Measurements from ENCODE around the gene LRRC37A. TPM values are rescaled to one million over a fixed set of nuclear protein-coding genes. Genes with fewer than 3 reads are reported as not detected.
A peak's percentile ranks its signal among the peaks of the same experiment; 100 is the strongest.
"Not testable (repeated sequence)": the region's sequence is repeated elsewhere in the genome, so short reads cannot be mapped to it uniquely, and the experiment has no call there.

LRRC37A gene
- total and polyA plus RNA-seq, 2 experiments from 2014 or later = 2.6 to 4.2 TPM

DNA sequence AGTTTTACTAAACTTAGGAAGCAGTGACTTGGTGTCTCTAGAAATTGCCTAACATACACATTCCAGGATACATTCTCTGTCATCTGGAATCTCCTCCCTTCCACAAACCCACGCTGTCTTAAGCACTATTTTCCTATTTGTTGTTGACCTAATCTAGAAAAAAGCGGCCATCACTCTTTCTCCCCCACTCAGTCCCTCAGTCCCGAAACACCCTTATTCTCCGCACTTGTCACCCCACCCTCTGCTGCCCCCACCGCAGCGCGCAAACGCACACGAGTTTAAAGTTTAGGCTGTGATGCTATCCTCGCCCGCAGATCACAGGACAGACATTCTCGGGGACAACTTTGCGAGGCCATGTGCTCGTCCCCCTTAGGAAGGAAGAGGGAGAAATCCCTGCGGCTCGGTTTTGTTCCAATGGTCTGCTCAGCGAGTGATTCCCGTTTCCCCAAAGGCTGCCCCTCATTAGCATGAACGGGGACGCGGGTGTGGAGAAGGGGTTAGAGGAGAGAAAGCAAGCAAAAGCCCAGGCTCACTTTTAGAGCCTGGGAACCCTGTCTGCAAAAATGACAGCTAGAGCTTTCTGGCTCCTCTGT is 28.8 kb upstream of the LRRC37A start:
- Histone ChIP-seq H3K4me3 (peak overlapping the region; percentile 95), H3K4me1 (ENCODE audit: insufficient read depth) (peaks cover 21% of the 10 kb centered on the region), H4K20me1 (replicated peaks; ENCODE audit: insufficient read depth) (peaks cover 22% of the 10 kb centered on the region), H3F3A (replicated peaks; ENCODE audit: low read depth) (peaks cover 29% of the 10 kb centered on the region), H3K27me3 (ENCODE audit: insufficient read depth) (peaks cover 91% of the 10 kb centered on the region), H3K4me2 (peak overlapping the region; percentile 100), H2AFZ (peak overlapping the region; percentile 99)
- Mint-ChIP-seq H3K4me3 (peak overlapping the region; percentile 69), H3K27me3 (ENCODE audit: insufficient read depth, low read depth, poor library complexity) (peaks cover 60% of the 10 kb centered on the region), H3K4me1 (peaks cover 12% of the 10 kb centered on the region)
- peak; percentile 65 for DNase-seq (ENCODE audit: low spot score)
- H3K9me3 Mint-ChIP-seq; H3K9me2 ChIP-seq (ENCODE audit: insufficient read depth); H3K36me3 Mint-ChIP-seq (ENCODE audit: low read depth); H3K27ac Mint-ChIP-seq; H3K79me2 ChIP-seq (replicated peaks; ENCODE audit: insufficient read depth); H3K36me3 ChIP-seq (ENCODE audit: insufficient read depth); H3K27ac ChIP-seq (ENCODE audit: low read depth): not testable (repeated sequence)
- ATAC-seq = peak; percentile 27
- peak; percentile 89 for TF ChIP-seq EZH2 (IDR thresholded peaks at IDR 0.05; ENCODE audit: low read depth, unreplicated experiment)

DNA sequence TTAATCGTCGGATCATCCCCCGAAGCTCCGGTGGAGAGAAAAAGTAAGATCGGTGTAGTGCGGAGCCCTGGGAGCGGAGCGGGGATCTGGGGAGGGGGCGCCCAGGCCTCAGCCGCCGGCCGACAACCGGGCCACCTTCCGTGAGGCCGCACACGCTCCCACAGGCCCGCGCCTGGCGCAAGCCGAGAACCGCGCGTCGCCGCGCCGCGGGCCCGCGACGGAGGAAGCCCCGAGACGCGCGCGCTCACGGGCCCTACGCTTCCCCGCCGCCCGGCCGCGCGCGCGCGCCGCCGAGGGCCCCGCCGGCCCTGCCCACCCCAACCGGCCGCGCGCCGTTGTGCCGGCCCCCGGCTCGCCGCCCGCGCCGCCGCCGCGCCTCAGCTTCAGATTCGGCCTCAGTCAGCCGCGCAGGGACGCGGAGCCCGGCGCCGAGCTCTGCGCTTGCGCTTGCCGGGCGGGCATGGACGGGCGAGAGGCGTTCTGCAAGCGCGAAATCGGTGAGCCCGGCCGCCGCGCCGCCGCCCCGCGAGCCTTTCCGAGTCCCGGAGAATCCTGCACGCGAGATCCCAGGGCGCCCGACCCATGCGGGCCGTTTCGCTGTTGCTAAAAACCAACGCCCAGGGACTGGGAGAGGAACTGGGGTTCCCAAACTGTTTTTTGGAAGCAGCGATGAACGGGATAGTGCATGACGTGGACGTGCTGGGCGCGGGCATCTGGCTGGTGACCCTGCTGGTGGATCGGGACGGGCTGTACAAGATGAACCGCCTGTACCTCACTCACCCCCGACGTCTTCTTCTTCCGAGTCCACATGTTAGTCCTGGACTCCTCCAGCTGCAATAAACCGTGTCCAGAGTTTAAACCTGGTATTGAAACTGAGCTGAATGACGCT is 28.0 kb upstream of the LRRC37A start:
- no peaks in the 10 kb centered on the region for H3K79me2 ChIP-seq (replicated peaks; ENCODE audit: insufficient read depth)
- peak overlapping the region; percentile 95 for H3K4me3 ChIP-seq
- no peaks in the 10 kb centered on the region for H3K36me3 Mint-ChIP-seq (ENCODE audit: low read depth)
- TF ChIP-seq STAT1 (IDR thresholded peaks at IDR 0.05; ENCODE audit: unreplicated experiment) = no peak
- peak; percentile 94 for TF ChIP-seq EZH2 (IDR thresholded peaks at IDR 0.05; ENCODE audit: low read depth, unreplicated experiment)
- TF ChIP-seq, protein P1, sequence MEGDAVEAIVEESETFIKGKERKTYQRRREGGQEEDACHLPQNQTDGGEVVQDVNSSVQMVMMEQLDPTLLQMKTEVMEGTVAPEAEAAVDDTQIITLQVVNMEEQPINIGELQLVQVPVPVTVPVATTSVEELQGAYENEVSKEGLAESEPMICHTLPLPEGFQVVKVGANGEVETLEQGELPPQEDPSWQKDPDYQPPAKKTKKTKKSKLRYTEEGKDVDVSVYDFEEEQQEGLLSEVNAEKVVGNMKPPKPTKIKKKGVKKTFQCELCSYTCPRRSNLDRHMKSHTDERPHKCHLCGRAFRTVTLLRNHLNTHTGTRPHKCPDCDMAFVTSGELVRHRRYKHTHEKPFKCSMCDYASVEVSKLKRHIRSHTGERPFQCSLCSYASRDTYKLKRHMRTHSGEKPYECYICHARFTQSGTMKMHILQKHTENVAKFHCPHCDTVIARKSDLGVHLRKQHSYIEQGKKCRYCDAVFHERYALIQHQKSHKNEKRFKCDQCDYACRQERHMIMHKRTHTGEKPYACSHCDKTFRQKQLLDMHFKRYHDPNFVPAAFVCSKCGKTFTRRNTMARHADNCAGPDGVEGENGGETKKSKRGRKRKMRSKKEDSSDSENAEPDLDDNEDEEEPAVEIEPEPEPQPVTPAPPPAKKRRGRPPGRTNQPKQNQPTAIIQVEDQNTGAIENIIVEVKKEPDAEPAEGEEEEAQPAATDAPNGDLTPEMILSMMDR (conservative IDR thresholded peaks at IDR 0.05; ENCODE audit: low read depth in 2 of 2) = no peak
- peak; percentile 44; the same call in 1 of the 2 replicates for TF ChIP-seq POLR2AphosphoS5 (IDR thresholded peaks at IDR 0.05; ENCODE audit: low read depth)
- peak; percentile 5; the same call in 1 of the 2 replicates for TF ChIP-seq CREB1 (CRISPR knock-in tag; IDR thresholded peaks at IDR 0.05; ENCODE audit: low read depth)
- peaks cover 28% of the 10 kb centered on the region for H3F3A ChIP-seq (replicated peaks; ENCODE audit: low read depth)
- H4K20me1 ChIP-seq (replicated peaks; ENCODE audit: insufficient read depth) = peaks cover 23% of the 10 kb centered on the region
- DNase-seq (ENCODE audit: low spot score) (peak; percentile 95), ATAC-seq (peak; percentile 83)
- H3K27ac Mint-ChIP-seq = no peak overlapping the region
- peaks cover 84% of the 10 kb centered on the region for H3K27me3 ChIP-seq (ENCODE audit: insufficient read depth)
- peak overlapping the region; percentile 100 for H3K4me2 ChIP-seq
- H2AFZ ChIP-seq = peak overlapping the region; percentile 100
- H3K27me3 Mint-ChIP-seq (ENCODE audit: insufficient read depth, low read depth, poor library complexity) = peaks cover 58% of the 10 kb centered on the region
- H3K36me3 ChIP-seq (ENCODE audit: insufficient read depth) = no peaks in the 10 kb centered on the region
- peak overlapping the region; percentile 75 for H3K4me3 Mint-ChIP-seq
- H3K9me2 ChIP-seq (ENCODE audit: insufficient read depth) = no peaks in the 10 kb centered on the region
- H3K4me1 Mint-ChIP-seq = peaks cover 12% of the 10 kb centered on the region
- H3K4me1 ChIP-seq (ENCODE audit: insufficient read depth) = peaks cover 21% of the 10 kb centered on the region
- H3K27ac ChIP-seq (ENCODE audit: low read depth) = no peak overlapping the region
- H3K9me3 Mint-ChIP-seq = no peaks in the 10 kb centered on the region

DNA sequence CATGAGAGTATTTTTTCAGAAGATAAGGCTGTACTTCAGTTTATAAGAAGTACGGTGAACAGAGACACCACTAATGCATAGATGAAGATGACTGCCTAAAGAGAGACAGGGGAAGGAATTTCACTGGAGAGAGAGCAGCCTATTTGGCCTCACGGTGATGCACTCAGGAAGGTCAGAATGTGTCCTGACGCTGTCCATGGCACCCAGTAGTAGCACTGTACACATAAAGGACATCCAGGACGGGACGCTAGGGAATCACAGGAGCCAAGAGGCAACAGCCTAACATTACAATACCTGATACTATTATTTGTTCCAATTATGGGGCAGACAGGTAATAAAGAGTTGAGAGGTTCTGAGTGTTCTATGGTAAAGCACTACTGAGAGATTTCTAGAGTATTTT is 24.9 kb upstream of the LRRC37A start:
- Histone ChIP-seq H3F3A (replicated peaks; ENCODE audit: low read depth) (peaks cover 22% of the 10 kb centered on the region), H4K20me1 (replicated peaks; ENCODE audit: insufficient read depth) (peaks cover 26% of the 10 kb centered on the region), H3K4me3 (no peak overlapping the region), H2AFZ (no peak overlapping the region), H3K79me2 (replicated peaks; ENCODE audit: insufficient read depth) (no peaks in the 10 kb centered on the region), H3K27me3 (ENCODE audit: insufficient read depth) (peaks cover 53% of the 10 kb centered on the region), H3K4me2 (no peak overlapping the region), H3K36me3 (ENCODE audit: insufficient read depth) (no peaks in the 10 kb centered on the region), H3K4me1 (ENCODE audit: insufficient read depth) (peaks cover 21% of the 10 kb centered on the region), H3K27ac (ENCODE audit: low read depth) (no peak overlapping the region), H3K9me2 (ENCODE audit: insufficient read depth) (no peaks in the 10 kb centered on the region)
- TF ChIP-seq, protein P2, sequence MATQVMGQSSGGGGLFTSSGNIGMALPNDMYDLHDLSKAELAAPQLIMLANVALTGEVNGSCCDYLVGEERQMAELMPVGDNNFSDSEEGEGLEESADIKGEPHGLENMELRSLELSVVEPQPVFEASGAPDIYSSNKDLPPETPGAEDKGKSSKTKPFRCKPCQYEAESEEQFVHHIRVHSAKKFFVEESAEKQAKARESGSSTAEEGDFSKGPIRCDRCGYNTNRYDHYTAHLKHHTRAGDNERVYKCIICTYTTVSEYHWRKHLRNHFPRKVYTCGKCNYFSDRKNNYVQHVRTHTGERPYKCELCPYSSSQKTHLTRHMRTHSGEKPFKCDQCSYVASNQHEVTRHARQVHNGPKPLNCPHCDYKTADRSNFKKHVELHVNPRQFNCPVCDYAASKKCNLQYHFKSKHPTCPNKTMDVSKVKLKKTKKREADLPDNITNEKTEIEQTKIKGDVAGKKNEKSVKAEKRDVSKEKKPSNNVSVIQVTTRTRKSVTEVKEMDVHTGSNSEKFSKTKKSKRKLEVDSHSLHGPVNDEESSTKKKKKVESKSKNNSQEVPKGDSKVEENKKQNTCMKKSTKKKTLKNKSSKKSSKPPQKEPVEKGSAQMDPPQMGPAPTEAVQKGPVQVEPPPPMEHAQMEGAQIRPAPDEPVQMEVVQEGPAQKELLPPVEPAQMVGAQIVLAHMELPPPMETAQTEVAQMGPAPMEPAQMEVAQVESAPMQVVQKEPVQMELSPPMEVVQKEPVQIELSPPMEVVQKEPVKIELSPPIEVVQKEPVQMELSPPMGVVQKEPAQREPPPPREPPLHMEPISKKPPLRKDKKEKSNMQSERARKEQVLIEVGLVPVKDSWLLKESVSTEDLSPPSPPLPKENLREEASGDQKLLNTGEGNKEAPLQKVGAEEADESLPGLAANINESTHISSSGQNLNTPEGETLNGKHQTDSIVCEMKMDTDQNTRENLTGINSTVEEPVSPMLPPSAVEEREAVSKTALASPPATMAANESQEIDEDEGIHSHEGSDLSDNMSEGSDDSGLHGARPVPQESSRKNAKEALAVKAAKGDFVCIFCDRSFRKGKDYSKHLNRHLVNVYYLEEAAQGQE (IDR thresholded peaks at IDR 0.05; ENCODE audit: unreplicated experiment) = no peak
- TF ChIP-seq CREB1 (CRISPR knock-in tag; IDR thresholded peaks at IDR 0.05; ENCODE audit: low read depth) (no peak), NANOG (IDR thresholded peaks at IDR 0.05; ENCODE audit: borderline replicate concordance) (no peak), STAT1 (IDR thresholded peaks at IDR 0.05; ENCODE audit: unreplicated experiment) (no peak), ZNF114 (CRISPR knock-in tag; IDR thresholded peaks at IDR 0.05) (no peak), JUNB (IDR thresholded peaks at IDR 0.05; ENCODE audit: unreplicated experiment) (no peak), ZNF331 (CRISPR knock-in tag; IDR thresholded peaks at IDR 0.05; ENCODE audit: low read depth) (no peak)
- no peak for ATAC-seq
- Mint-ChIP-seq H3K36me3 (ENCODE audit: low read depth) (no peaks in the 10 kb centered on the region), H3K4me1 (peaks cover 9% of the 10 kb centered on the region; the same call in 2 of the 3 replicates), H3K4me3 (no peak overlapping the region), H3K9me3 (no peaks in the 10 kb centered on the region), H3K27ac (no peak overlapping the region), H3K27me3 (ENCODE audit: insufficient read depth, low read depth, poor library complexity) (peaks cover 38% of the 10 kb centered on the region)
- no peak for DNase-seq (ENCODE audit: low spot score)

All from GM23338 (cell line).